ENCODE results near the gene LYSET.
"Not testable (repeated sequence)": the region's sequence is repeated elsewhere in the genome, so short reads cannot be mapped to it uniquely, and the experiment has no call there.

Gene LYSET

GRCh38 chr14:93171376-93171775, 13.7 kb upstream of the LYSET start:
- H3K4me3 ChIP-seq (ENCODE audit: low read length) = no peak overlapping the region
- H3K4me1 ChIP-seq (ENCODE audit: insufficient read depth, low read length) = no peaks in the 10 kb centered on the region
- H3K9me3 ChIP-seq (ENCODE audit: insufficient read depth, low read depth, low read length) = no peaks in the 10 kb centered on the region
- no peaks in the 10 kb centered on the region for H3K36me3 ChIP-seq (ENCODE audit: insufficient read depth, low read length)
- no peak overlapping the region for H3K9ac ChIP-seq (ENCODE audit: low read depth, low read length)
- H3K27ac ChIP-seq (ENCODE audit: low read depth, low read length) = no peak overlapping the region
- 97% methylated on average over 4 of the region's 4 CpGs for WGBS
- H3K27me3 ChIP-seq (ENCODE audit: insufficient read depth, low read length) = no peaks in the 10 kb centered on the region

- H3K9me3 ChIP-seq (ENCODE audit: insufficient read depth, low read depth, low read length) = no peaks in the 10 kb centered on the region
- no peaks in the 10 kb centered on the region for H3K27me3 ChIP-seq (ENCODE audit: insufficient read depth, low read length)
- 78% methylated on average over 9 of the region's 10 CpGs for WGBS
- no peak overlapping the region for H3K27ac ChIP-seq (ENCODE audit: low read depth, low read length)
- no peak overlapping the region for H3K9ac ChIP-seq (ENCODE audit: low read depth, low read length)
- no peak overlapping the region for H3K4me3 ChIP-seq (ENCODE audit: low read length)
- no peaks in the 10 kb centered on the region for H3K4me1 ChIP-seq (ENCODE audit: insufficient read depth, low read length)
- no peaks in the 10 kb centered on the region for H3K36me3 ChIP-seq (ENCODE audit: insufficient read depth, low read length)
Observed at GRCh38 chr14:93173943-93174395, 11.1 kb upstream of the LYSET start.

- not testable (repeated sequence) for H3K36me3 ChIP-seq (ENCODE audit: insufficient read depth, low read length); H3K27ac ChIP-seq (ENCODE audit: low read depth, low read length); H3K4me3 ChIP-seq (ENCODE audit: low read length); H3K4me1 ChIP-seq (ENCODE audit: insufficient read depth, low read length); H3K27me3 ChIP-seq (ENCODE audit: insufficient read depth, low read length); H3K9ac ChIP-seq (ENCODE audit: low read depth, low read length); H3K9me3 ChIP-seq (ENCODE audit: insufficient read depth, low read depth, low read length)
- 90% methylated on average over 5 of the region's 5 CpGs for WGBS
Observed at GRCh38 chr14:93174731-93175130, 10.4 kb upstream of the LYSET start.

- WGBS = 88% methylated on average over 5 of the region's 6 CpGs
- no peak overlapping the region for H3K27ac ChIP-seq (ENCODE audit: low read depth, low read length)
- H3K4me3 ChIP-seq (ENCODE audit: low read length) = no peak overlapping the region
Observed at GRCh38 chr14:93175492-93175891, 9.6 kb upstream of the LYSET start.

GRCh38 chr14:93183596-93184317, 1.4 kb upstream of the LYSET start:
- Histone ChIP-seq H3K4me1 (ENCODE audit: insufficient read depth, low read length) (no peaks in the 10 kb centered on the region), H3K4me3 (ENCODE audit: low read length) (peak overlapping the region; percentile 98), H3K27ac (ENCODE audit: low read depth, low read length) (no peak overlapping the region)

More at GRCh38 chr14:93175492-93175891, 9.6 kb upstream of the LYSET start:
- no peaks in the 10 kb centered on the region for H3K9me3 ChIP-seq (ENCODE audit: insufficient read depth, low read depth, low read length)
- H3K9ac ChIP-seq (ENCODE audit: low read depth, low read length) = no peak overlapping the region
- H3K36me3 ChIP-seq (ENCODE audit: insufficient read depth, low read length) = no peaks in the 10 kb centered on the region
- no peaks in the 10 kb centered on the region for H3K27me3 ChIP-seq (ENCODE audit: insufficient read depth, low read length)
- no peaks in the 10 kb centered on the region for H3K4me1 ChIP-seq (ENCODE audit: insufficient read depth, low read length)

GRCh38 chr14:93185349-93185720, 218 bp downstream of the LYSET start:
- no peaks in the 10 kb centered on the region for H3K4me1 ChIP-seq (ENCODE audit: insufficient read depth, low read length)
- H3K9ac ChIP-seq (ENCODE audit: low read depth, low read length) = peak overlapping the region; percentile 88
- H3K4me3 ChIP-seq (ENCODE audit: low read length) = peak overlapping the region; percentile 98
- peaks cover 28% of the 10 kb centered on the region for H3K36me3 ChIP-seq (ENCODE audit: insufficient read depth, low read length)
- no peaks in the 10 kb centered on the region for H3K27me3 ChIP-seq (ENCODE audit: insufficient read depth, low read length)
- whole genome bisulfite sequencing = 4% methylated on average over 10 of the region's 10 CpGs
- no peaks in the 10 kb centered on the region for H3K9me3 ChIP-seq (ENCODE audit: insufficient read depth, low read depth, low read length)
- peak overlapping the region; percentile 94 for H3K27ac ChIP-seq (ENCODE audit: low read depth, low read length)

More at GRCh38 chr14:93183596-93184317, 1.4 kb upstream of the LYSET start:
- H3K36me3 ChIP-seq (ENCODE audit: insufficient read depth, low read length) = peaks cover 23% of the 10 kb centered on the region
- H3K9me3 ChIP-seq (ENCODE audit: insufficient read depth, low read depth, low read length) = no peaks in the 10 kb centered on the region
- H3K27me3 ChIP-seq (ENCODE audit: insufficient read depth, low read length) = no peaks in the 10 kb centered on the region
- H3K9ac ChIP-seq (ENCODE audit: low read depth, low read length) = peak overlapping the region; percentile 91
- 50% methylated on average over 17 of the region's 17 CpGs for WGBS

- H3K9me3 ChIP-seq (ENCODE audit: insufficient read depth, low read depth, low read length) = no peaks in the 10 kb centered on the region
- H3K9ac ChIP-seq (ENCODE audit: low read depth, low read length) = no peak overlapping the region
- H3K36me3 ChIP-seq (ENCODE audit: insufficient read depth, low read length) = peaks cover 28% of the 10 kb centered on the region
- no peak overlapping the region for H3K27ac ChIP-seq (ENCODE audit: low read depth, low read length)
- H3K4me1 ChIP-seq (ENCODE audit: insufficient read depth, low read length) = no peaks in the 10 kb centered on the region
- no peak overlapping the region for H3K4me3 ChIP-seq (ENCODE audit: low read length)
- no peaks in the 10 kb centered on the region for H3K27me3 ChIP-seq (ENCODE audit: insufficient read depth, low read length)
- WGBS = 93% methylated on average over 6 of the region's 6 CpGs
Observed at GRCh38 chr14:93186466-93186865, 1.3 kb downstream of the LYSET start.

GRCh38 chr14:93186956-93187355, 1.8 kb downstream of the LYSET start:
- WGBS = 100% methylated on average over 3 of the region's 3 CpGs
- Histone ChIP-seq H3K4me1 (ENCODE audit: insufficient read depth, low read length) (no peaks in the 10 kb centered on the region), H3K27ac (ENCODE audit: low read depth, low read length) (no peak overlapping the region), H3K36me3 (ENCODE audit: insufficient read depth, low read length) (peaks cover 28% of the 10 kb centered on the region), H3K9ac (ENCODE audit: low read depth, low read length) (no peak overlapping the region), H3K9me3 (ENCODE audit: insufficient read depth, low read depth, low read length) (no peaks in the 10 kb centered on the region), H3K27me3 (ENCODE audit: insufficient read depth, low read length) (no peaks in the 10 kb centered on the region), H3K4me3 (ENCODE audit: low read length) (no peak overlapping the region)

- Histone ChIP-seq H3K9me3 (ENCODE audit: insufficient read depth, low read depth, low read length) (no peaks in the 10 kb centered on the region), H3K27me3 (ENCODE audit: insufficient read depth, low read length) (no peaks in the 10 kb centered on the region), H3K36me3 (ENCODE audit: insufficient read depth, low read length) (no peaks in the 10 kb centered on the region), H3K4me3 (ENCODE audit: low read length) (no peak overlapping the region), H3K27ac (ENCODE audit: low read depth, low read length) (no peak overlapping the region), H3K9ac (ENCODE audit: low read depth, low read length) (no peak overlapping the region), H3K4me1 (ENCODE audit: insufficient read depth, low read length) (no peaks in the 10 kb centered on the region)
- 98% methylated on average over 1 of the region's 1 CpG for WGBS
Observed at GRCh38 chr14:93195316-93195999, 10.3 kb downstream of the LYSET start.

GRCh38 chr14:93199031-93199430, 13.9 kb downstream of the LYSET start:
- 96% methylated on average over 4 of the region's 4 CpGs for WGBS
- Histone ChIP-seq H3K9ac (ENCODE audit: low read depth, low read length) (no peak overlapping the region), H3K4me3 (ENCODE audit: low read length) (no peak overlapping the region), H3K9me3 (ENCODE audit: insufficient read depth, low read depth, low read length) (no peaks in the 10 kb centered on the region), H3K27me3 (ENCODE audit: insufficient read depth, low read length) (no peaks in the 10 kb centered on the region), H3K36me3 (ENCODE audit: insufficient read depth, low read length) (0 out of 2 replicates have a peak, but pooled peaks cover 2% of the 10 kb centered on the region), H3K27ac (ENCODE audit: low read depth, low read length) (no peak overlapping the region), H3K4me1 (ENCODE audit: insufficient read depth, low read length) (no peaks in the 10 kb centered on the region)

- Histone ChIP-seq H3K4me1 (ENCODE audit: insufficient read depth, low read length) (no peaks in the 10 kb centered on the region), H3K9me3 (ENCODE audit: insufficient read depth, low read depth, low read length) (no peaks in the 10 kb centered on the region), H3K27ac (ENCODE audit: low read depth, low read length) (no peak overlapping the region), H3K27me3 (ENCODE audit: insufficient read depth, low read length) (no peaks in the 10 kb centered on the region), H3K36me3 (ENCODE audit: insufficient read depth, low read length) (0 out of 2 replicates have a peak, but pooled peaks cover 2% of the 10 kb centered on the region), H3K4me3 (ENCODE audit: low read length) (no peak overlapping the region), H3K9ac (ENCODE audit: low read depth, low read length) (no peak overlapping the region)
- WGBS = 93% methylated on average over 5 of the region's 5 CpGs
Observed at GRCh38 chr14:93200553-93200952, 15.4 kb downstream of the LYSET start.
